GM19035 (cell line): ENCODE measurements around the gene LRRC4B.

Experiments
- ATAC-seq: cut with Tn5 transposase; IDR thresholded peaks from one replicate; pipeline ENCODE4 v1.9.1; 2021; ENCODE audit not compliant: unreplicated experiment

The LRRC4B gene

GRCh38 chr19:50509366-50509765 lies 58.9 kb downstream of the LRRC4B start:
- ATAC-seq = no peak

- ATAC-seq = no peak
These were observed 59.4 kb downstream of the LRRC4B start for GRCh38 chr19:50508843-50509190.

GRCh38 chr19:50507376-50507775 lies 60.9 kb downstream of the LRRC4B start:
- no peak for ATAC-seq

GRCh38 chr19:50506700-50507099 lies 61.5 kb downstream of the LRRC4B start:
- no peak for ATAC-seq

GRCh38 chr19:50505856-50506611 lies 62.2 kb downstream of the LRRC4B start:
- no peak for ATAC-seq

- ATAC-seq = no peak
These were observed 66.4 kb downstream of the LRRC4B start for GRCh38 chr19:50501568-50502475.

GRCh38 chr19:50501186-50501567 lies 67.1 kb downstream of the LRRC4B start:
- ATAC-seq = no peak

- no peak for ATAC-seq
These were observed 67.5 kb downstream of the LRRC4B start for GRCh38 chr19:50500753-50501151.

- no peak for ATAC-seq
These were observed 68.0 kb downstream of the LRRC4B start for GRCh38 chr19:50500060-50500752.

GRCh38 chr19:50498219-50499056 lies 69.8 kb downstream of the LRRC4B start:
- no peak for ATAC-seq

GRCh38 chr19:50497022-50497405 lies 71.2 kb downstream of the LRRC4B start:
- ATAC-seq = no peak

GRCh38 chr19:50496189-50497021 lies 71.8 kb downstream of the LRRC4B start:
- ATAC-seq = no peak

- ATAC-seq = no peak
These were observed 73.2 kb downstream of the LRRC4B start for GRCh38 chr19:50495020-50495531.

GRCh38 chr19:50494186-50495019 lies 73.8 kb downstream of the LRRC4B start:
- no peak for ATAC-seq

GRCh38 chr19:50493171-50493570 lies 75.1 kb downstream of the LRRC4B start:
- ATAC-seq = no peak

- no peak for ATAC-seq
These were observed 75.8 kb downstream of the LRRC4B start for GRCh38 chr19:50492303-50493052.

- ATAC-seq = no peak
These were observed 77.2 kb downstream of the LRRC4B start for GRCh38 chr19:50490991-50491472.

- ATAC-seq = no peak
These were observed 77.8 kb downstream of the LRRC4B start for GRCh38 chr19:50490411-50490811.
